Activated CD4-positive, alpha-beta T cell treated with anti-CD3 and anti-CD28 coated beads, Interleukin-2, amount 10 ng/mL, durations not matched to agents 7 days and 5 days (primary cell): ENCODE data around the gene FARS2. TPM values are rescaled to one million over a fixed set of nuclear protein-coding genes. Genes with fewer than 3 reads are reported as not detected.

ENCODE experiments used
- total RNA-seq, 2 experiments: library from RNA; stranded (reverse); gene quantifications; one replicate each; pipeline ENCODE4 v1.2.3, GENCODE V29; 2021

Gene FARS2
- total RNA-seq, 2 experiments from 2014 or later, result 17.2 to 17.5 TPM

Other genes with a start within 250 kb of the FARS2 start
- gene PPP1R3G, start 176.2 kb upstream of the FARS2 start, total RNA-seq, result under 1 TPM; 0.04 to 0.05 TPM
- 10 to 100 TPM; 30.8 to 31.4 TPM for gene LYRM4, start 563 bp upstream of the FARS2 start, total RNA-seq